Neural progenitor cell (in vitro differentiated cells): ENCODE results near the gene ZBTB20.

Experiments
- EZH2 ChIP-seq: fragments of 200-600 bp; sonication (generic); IDR thresholded peaks from 2 replicates; pipeline ENCODE4 v1.6.1; 2017; ENCODE audit warnings: antibody characterized with exemption, mild to moderate bottlenecking, moderate library complexity
- TF ChIP-seq, protein P1 (sequence below): fragments of 200-600 bp; sonication (generic); IDR thresholded peaks from 2 replicates; pipeline ENCODE4 v1.5.1; 2017; ENCODE audit warnings: antibody characterized with exemption, mild to moderate bottlenecking

- TF ChIP-seq, protein P1, sequence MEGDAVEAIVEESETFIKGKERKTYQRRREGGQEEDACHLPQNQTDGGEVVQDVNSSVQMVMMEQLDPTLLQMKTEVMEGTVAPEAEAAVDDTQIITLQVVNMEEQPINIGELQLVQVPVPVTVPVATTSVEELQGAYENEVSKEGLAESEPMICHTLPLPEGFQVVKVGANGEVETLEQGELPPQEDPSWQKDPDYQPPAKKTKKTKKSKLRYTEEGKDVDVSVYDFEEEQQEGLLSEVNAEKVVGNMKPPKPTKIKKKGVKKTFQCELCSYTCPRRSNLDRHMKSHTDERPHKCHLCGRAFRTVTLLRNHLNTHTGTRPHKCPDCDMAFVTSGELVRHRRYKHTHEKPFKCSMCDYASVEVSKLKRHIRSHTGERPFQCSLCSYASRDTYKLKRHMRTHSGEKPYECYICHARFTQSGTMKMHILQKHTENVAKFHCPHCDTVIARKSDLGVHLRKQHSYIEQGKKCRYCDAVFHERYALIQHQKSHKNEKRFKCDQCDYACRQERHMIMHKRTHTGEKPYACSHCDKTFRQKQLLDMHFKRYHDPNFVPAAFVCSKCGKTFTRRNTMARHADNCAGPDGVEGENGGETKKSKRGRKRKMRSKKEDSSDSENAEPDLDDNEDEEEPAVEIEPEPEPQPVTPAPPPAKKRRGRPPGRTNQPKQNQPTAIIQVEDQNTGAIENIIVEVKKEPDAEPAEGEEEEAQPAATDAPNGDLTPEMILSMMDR: no peak
- TF ChIP-seq EZH2: no peak
Measured at GRCh38 chr3:114884213-114884923, 262.7 kb downstream of the ZBTB20 start.
